NCI-H146 (cell line): ENCODE data around the gene ZMYND12.

Experiments used
- DNase-seq: peaks from one replicate; lab custom pipeline; 2025; lab: John Stamatoyannopoulos, UW

The ZMYND12 gene

GRCh38 chr1:42392255-42392654 lies 63.6 kb downstream of the ZMYND12 start:
- peak; percentile 37 for DNase-seq

DNA sequence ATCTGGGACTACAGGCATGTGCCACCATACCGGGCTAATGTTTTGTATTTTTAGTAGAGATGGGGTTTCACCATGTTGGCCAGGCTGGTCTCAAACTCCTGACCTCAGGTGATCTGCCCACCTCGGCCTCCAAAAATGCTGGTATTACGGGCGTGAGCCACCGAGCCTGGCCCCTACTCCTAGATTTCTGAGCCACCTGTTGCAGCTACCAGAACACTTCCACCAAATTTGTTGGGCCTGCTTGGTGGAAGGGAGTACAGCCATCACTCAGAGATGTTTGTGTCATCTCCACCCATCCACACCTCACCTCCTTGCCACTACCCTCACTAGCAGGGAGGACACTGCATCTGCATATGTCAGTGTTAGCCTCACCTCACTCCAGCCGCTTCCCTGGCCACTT lies 69.8 kb downstream of the ZMYND12 start:
- no peak for DNase-seq

DNA sequence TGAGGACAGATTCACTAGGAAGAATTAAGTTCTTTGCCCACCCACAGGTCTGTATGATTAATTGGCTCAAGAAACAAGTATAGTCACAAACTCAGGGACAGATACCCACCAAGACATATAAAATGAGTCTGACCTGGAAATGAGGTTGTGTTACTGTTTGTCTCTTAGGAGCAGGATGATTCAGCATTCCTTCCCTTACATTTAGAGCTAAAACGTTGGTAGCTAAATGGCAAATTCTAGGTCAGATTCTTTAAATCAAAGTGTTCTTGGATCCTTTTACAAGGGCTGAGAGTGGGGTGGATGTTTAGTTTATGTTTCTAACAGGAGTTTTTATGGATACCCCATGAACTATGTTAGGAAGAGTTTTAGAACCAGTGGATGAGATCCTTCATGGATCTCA lies 70.5 kb downstream of the ZMYND12 start:
- no peak for DNase-seq

DNA sequence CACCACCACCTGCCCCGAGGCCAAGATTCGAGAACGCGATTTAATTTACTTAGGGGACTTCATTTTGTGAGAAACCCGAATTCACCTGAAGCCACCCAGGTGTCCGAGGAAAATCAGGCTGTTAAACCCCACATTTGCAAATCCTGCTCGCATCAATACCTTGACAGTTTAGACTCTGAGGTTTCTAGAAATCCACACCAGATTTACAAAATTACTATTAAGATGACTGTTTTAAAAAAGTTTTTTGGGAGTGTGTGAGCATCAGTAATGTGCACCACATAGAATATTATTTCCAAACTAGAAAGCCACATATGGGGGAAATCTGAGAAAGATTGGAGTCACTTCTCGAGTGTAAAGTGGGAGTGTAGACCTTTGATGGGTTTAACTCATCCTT lies 74.5 kb downstream of the ZMYND12 start:
- DNase-seq: no peak

DNA sequence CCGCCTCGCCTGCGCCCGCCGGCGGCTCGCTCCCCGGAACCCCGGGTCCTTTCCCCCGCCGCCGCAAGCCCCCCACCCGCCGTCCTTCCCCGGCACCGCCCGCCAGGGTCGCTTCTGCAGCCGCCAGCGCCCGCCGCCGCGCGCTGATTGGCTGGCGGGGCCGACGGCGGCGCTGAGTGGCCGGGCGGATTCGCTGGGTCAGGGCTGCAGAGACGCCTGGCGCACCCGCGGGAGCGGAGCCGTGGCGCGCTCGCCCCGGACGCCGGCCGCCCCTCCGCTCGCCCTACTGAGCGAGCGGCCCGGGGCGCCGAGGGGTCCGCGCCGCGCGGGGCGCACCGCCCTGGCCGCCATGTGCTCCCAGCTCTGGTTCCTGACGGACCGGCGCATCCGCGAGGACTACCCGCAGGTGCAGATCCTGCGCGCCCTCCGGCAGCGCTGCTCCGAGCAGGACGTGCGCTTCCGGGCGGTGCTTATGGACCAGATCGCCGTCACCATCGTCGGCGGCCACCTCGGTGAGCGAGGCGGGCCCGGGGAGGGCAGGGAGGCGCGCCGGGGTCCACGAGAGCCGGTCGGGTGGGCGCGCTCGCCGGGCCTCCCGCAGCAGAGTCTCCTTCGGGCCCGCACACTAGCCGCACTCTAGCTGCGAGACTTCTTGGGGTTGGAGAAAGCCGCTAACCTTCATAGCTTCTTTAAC lies 75.1 kb downstream of the ZMYND12 start, which contains the start of gene RIMKLA:
TSS of gene RIMKLA (plus strand) at position 207 of the 694 bp plus-strand sequence. CDS start at position 350, 143 bp downstream.
- peak; percentile 74 for DNase-seq
